Fibroblast of pulmonary artery (primary cell): ENCODE results near the gene EHBP1.

Source experiments
- DNase-seq: peaks from one replicate; pipeline ENCODE4 v3.0.0-alpha.2; 2010; ENCODE audit warnings: low read depth
- H3K4me3 ChIP-seq: replicated peaks from 2 replicates; pipeline ENCODE4 v1.5.1; 2011; ENCODE audit warnings: low read depth, mild to moderate bottlenecking, control low read depth, low read length, moderate library complexity
- TF ChIP-seq, protein P1 (sequence below): IDR thresholded peaks from 2 replicates; pipeline ENCODE4 v1.5.1; 2011; ENCODE audit warnings: mild to moderate bottlenecking, control low read depth, low read length, inconsistent platforms; ENCODE audit errors: missing control alignments

The EHBP1 gene

GRCh38 chr2:63035660-63036059 lies 330.1 kb downstream of the EHBP1 start:
- no peak overlapping the region for H3K4me3 ChIP-seq
- no peak for DNase-seq
- TF ChIP-seq, protein P1, sequence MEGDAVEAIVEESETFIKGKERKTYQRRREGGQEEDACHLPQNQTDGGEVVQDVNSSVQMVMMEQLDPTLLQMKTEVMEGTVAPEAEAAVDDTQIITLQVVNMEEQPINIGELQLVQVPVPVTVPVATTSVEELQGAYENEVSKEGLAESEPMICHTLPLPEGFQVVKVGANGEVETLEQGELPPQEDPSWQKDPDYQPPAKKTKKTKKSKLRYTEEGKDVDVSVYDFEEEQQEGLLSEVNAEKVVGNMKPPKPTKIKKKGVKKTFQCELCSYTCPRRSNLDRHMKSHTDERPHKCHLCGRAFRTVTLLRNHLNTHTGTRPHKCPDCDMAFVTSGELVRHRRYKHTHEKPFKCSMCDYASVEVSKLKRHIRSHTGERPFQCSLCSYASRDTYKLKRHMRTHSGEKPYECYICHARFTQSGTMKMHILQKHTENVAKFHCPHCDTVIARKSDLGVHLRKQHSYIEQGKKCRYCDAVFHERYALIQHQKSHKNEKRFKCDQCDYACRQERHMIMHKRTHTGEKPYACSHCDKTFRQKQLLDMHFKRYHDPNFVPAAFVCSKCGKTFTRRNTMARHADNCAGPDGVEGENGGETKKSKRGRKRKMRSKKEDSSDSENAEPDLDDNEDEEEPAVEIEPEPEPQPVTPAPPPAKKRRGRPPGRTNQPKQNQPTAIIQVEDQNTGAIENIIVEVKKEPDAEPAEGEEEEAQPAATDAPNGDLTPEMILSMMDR, result no peak

DNA sequence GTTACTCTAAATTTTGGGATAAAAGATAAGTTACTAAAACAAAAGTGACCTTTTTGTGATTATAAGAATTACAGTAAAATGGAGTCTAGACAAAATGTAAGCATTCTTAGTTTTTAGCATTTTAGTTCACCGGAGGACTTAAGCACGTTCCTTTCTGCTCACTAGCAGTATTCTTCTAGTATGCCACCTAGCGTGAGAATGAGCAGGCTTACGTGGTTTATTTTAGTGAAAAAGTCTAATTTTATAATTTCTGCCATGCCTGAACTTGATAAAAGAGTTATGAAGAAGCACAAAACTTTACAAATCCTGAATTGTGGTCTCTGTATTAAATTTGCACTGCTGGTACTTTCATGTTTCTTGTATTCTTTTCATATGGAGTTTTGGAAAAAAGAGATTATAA lies 332.5 kb downstream of the EHBP1 start:
- no peak for DNase-seq
- TF ChIP-seq, protein P1, result no peak
- no peak overlapping the region for H3K4me3 ChIP-seq

- no peak for DNase-seq
- no peak overlapping the region for H3K4me3 ChIP-seq
- TF ChIP-seq, protein P1, result no peak
Observed at GRCh38 chr2:63040586-63040985, 335.1 kb downstream of the EHBP1 start.

DNA sequence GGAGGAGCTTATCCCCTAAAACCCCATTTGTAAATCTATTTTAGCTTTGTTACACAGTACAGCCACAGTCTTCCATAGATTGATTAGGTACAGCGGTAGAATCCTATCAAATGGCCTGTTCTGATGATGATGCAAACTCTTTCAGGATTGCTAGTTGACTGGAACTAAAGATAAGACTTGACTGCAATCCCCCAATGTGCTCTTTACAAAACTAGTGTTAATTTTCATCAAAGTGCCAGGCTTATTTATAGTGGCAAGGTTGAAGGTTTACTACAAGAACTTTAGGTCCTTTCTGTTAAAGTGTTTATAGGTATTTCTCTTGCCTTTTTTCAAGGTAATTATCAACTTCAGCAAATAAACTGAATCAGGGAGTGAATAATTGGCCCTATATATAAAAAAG lies 336.1 kb downstream of the EHBP1 start:
- H3K4me3 ChIP-seq, result no peak overlapping the region
- TF ChIP-seq, protein P1, result no peak
- DNase-seq, result no peak

DNA sequence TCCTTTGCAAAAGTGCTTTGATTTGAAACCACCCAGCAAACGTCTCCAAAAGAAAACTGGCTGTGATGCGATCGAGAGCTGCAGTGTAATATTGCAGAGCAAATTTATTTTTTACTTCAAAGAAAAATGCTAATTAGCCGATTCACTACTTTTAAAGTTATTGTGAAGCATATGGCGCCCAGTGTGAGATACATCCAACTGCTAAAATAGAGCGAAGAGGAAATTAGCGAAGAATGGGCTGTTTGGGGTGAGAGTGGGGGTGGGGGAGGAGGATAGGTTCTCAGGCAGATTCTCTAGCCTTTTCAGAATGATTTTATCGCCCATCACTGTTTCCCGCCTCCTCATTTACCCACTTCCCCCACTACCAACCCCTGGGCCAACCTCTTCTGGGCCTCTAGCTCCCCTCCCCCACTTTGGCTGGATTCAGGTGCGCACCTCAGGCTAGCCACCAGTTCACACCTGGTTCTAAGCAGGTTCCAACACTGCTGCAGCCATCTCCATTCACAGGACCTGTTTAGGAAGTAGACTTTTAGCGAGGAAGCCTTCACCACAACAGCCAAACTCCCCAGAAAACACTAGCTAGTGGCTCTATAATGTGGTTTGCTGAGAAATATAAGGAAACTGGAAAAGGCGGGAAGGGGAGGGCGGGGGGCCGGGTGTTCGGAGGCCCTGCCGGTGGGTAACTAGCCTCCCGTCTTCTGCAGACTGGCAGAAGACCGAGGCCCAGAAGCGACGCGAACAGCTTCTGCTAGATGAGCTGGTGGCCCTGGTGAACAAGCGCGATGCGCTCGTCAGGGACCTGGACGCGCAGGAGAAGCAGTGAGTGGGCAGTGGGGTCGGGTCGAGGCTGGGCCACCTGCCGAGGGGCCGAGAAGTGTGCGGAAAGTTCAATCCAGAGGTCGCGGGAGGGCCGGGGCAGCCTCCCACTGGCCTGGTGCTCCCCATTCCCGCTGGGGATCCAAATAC lies 339.1 kb downstream of the EHBP1 start:
- no peak overlapping the region for H3K4me3 ChIP-seq
- TF ChIP-seq, protein P1, result no peak
- no peak for DNase-seq

- TF ChIP-seq, protein P1, result no peak
- H3K4me3 ChIP-seq, result no peak overlapping the region
- DNase-seq, result no peak
Observed at GRCh38 chr2:63046552-63046951, 341.0 kb downstream of the EHBP1 start.

GRCh38 chr2:63046961-63047320 lies 341.4 kb downstream of the EHBP1 start:
- H3K4me3 ChIP-seq, result no peak overlapping the region
- TF ChIP-seq, protein P1, result no peak
- no peak for DNase-seq
